Lung microvascular endothelial cell (primary cell): ENCODE measurements around the gene LCN6. TPM values are rescaled to one million over a fixed set of nuclear protein-coding genes. Genes with fewer than 3 reads are reported as not detected.
"Not testable (repeated sequence)": the region's sequence is repeated elsewhere in the genome, so short reads cannot be mapped to it uniquely, and the experiment has no call there.

Experiments
- DNase-seq, 2 donors: peaks; one replicate each; pipeline versions ENCODE4 v3.0.0 to v3.0.0-alpha.2; 2010; ENCODE audit warnings: low read depth in 2 of 2
- total RNA-seq: library from RNA; depleted of rRNA; stranded (reverse); fragments of >200 nt; gene quantifications from 2 replicates; pipeline ENCODE4 v1.2.1, GENCODE V29; 2014

Gene LCN6
- total RNA-seq, 1 donor from 2014 or later, result not detected

GRCh38 chr9:136784249-136784996, 36.1 kb upstream of the LCN6 start:
- peak; percentile 23 to 43 for DNase-seq

GRCh38 chr9:136782452-136782851, 34.1 kb upstream of the LCN6 start:
- no peak for DNase-seq

- DNase-seq, result no peak
Observed at GRCh38 chr9:136779808-136780207, 31.5 kb upstream of the LCN6 start.

- DNase-seq, result no peak
Observed at GRCh38 chr9:136777359-136777758, 29.0 kb upstream of the LCN6 start.

GRCh38 chr9:136776947-136777346, 28.6 kb upstream of the LCN6 start:
- no peak for DNase-seq

GRCh38 chr9:136775191-136775590, 26.9 kb upstream of the LCN6 start:
- DNase-seq, result no peak

GRCh38 chr9:136774416-136775045, 26.2 kb upstream of the LCN6 start:
- no peak for DNase-seq

GRCh38 chr9:136773386-136774044, 25.2 kb upstream of the LCN6 start:
- peak; percentile 30 to 62 for DNase-seq

- DNase-seq, result no peak
Observed at GRCh38 chr9:136771907-136772415, 23.6 kb upstream of the LCN6 start.

- peak; percentile 27 to 52 for DNase-seq
Observed at GRCh38 chr9:136769710-136770191, 21.4 kb upstream of the LCN6 start.

GRCh38 chr9:136766410-136767120, 18.2 kb upstream of the LCN6 start:
- DNase-seq, result peak in 1 of 2 donors; percentile 68

- not testable (repeated sequence) for DNase-seq
Observed at GRCh38 chr9:136765745-136766409, 17.6 kb upstream of the LCN6 start.

GRCh38 chr9:136765041-136765440, 16.7 kb upstream of the LCN6 start:
- DNase-seq, result no peak

- DNase-seq, result no peak
Observed at GRCh38 chr9:136764301-136764891, 16.1 kb upstream of the LCN6 start, which contains the start of gene LCN15. LCN15 (minus strand) TSS chr9:136764518; CDS start chr9:136764488, 30 bp downstream.

GRCh38 chr9:136763649-136764035, 15.3 kb upstream of the LCN6 start:
- DNase-seq, result no peak

GRCh38 chr9:136762915-136763648, 14.8 kb upstream of the LCN6 start:
- peak in 1 of 2 donors; percentile 56 for DNase-seq

- no peak for DNase-seq
Observed at GRCh38 chr9:136762221-136762691, 13.9 kb upstream of the LCN6 start.

GRCh38 chr9:136761545-136761981, 13.2 kb upstream of the LCN6 start:
- no peak for DNase-seq

GRCh38 chr9:136760834-136761544, 12.7 kb upstream of the LCN6 start:
- peak; percentile 62 to 67 for DNase-seq
